Type B pancreatic cell (in vitro differentiated cells): ENCODE measurements around the gene SECISBP2L. TPM values are rescaled to one million over a fixed set of nuclear protein-coding genes. Genes with fewer than 3 reads are reported as not detected.

Experiments
- DNase-seq: peaks from one replicate; pipeline ENCODE4 v3.0.0; 2021; ENCODE audit warnings: mixed read lengths; ENCODE audit not compliant: unreplicated experiment; ENCODE audit errors: extremely low spot score
- H3K27ac Mint-ChIP-seq: 2 replicates; pipeline ENCODE4 v1.8.0; 2021; ENCODE audit warnings: mild to moderate bottlenecking, mixed read lengths
- H3K27me3 Mint-ChIP-seq: 2 replicates; pipeline ENCODE4 v1.8.0; 2021; ENCODE audit warnings: mixed read lengths
- H3K36me3 Mint-ChIP-seq: 2 replicates; pipeline ENCODE4 v1.8.0; 2021; ENCODE audit warnings: mixed read lengths
- H3K4me1 Mint-ChIP-seq: one replicate; pipeline ENCODE4 v1.8.0; 2021; ENCODE audit warnings: mixed read lengths; ENCODE audit not compliant: unreplicated experiment
- H3K4me3 Mint-ChIP-seq: 2 replicates; pipeline ENCODE4 v1.8.0; 2021; ENCODE audit warnings: mild to moderate bottlenecking, mixed read lengths
- H3K9me3 Mint-ChIP-seq: 2 replicates; pipeline ENCODE4 v1.8.0; 2021; ENCODE audit warnings: mixed read lengths
- CTCF ChIP-seq: fragments of 200-600 bp; sonication (generic); conservative IDR thresholded peaks from 2 replicates; pipeline ENCODE4 v1.5.0; 2021; ENCODE audit warnings: antibody characterized with exemption, mild to moderate bottlenecking
- total RNA-seq: library from RNA; stranded (reverse); gene quantifications from 2 replicates; pipeline ENCODE4 v1.2.1, GENCODE V29; 2021; ENCODE audit warnings: low replicate concordance

SECISBP2L gene
- total RNA-seq, 1 donor from 2014 or later, result 51.9 TPM

GRCh38 chr15:48946840-48947187 lies 99.4 kb downstream of the SECISBP2L start:
- Mint-ChIP-seq H3K9me3 (no peaks in the 10 kb centered on the region), H3K4me1 (peaks cover 3% of the 10 kb centered on the region), H3K27me3 (peaks cover 10% of the 10 kb centered on the region), H3K36me3 (no peaks in the 10 kb centered on the region), H3K4me3 (no peak overlapping the region), H3K27ac (no peak overlapping the region)
- no peak for DNase-seq
- no peak for TF ChIP-seq CTCF

GRCh38 chr15:48946074-48946839 lies 100.0 kb downstream of the SECISBP2L start:
- peaks cover 5% of the 10 kb centered on the region for H3K27me3 Mint-ChIP-seq
- no peaks in the 10 kb centered on the region for H3K9me3 Mint-ChIP-seq
- H3K36me3 Mint-ChIP-seq, result no peaks in the 10 kb centered on the region
- H3K4me3 Mint-ChIP-seq, result no peak overlapping the region
- no peak for TF ChIP-seq CTCF
- DNase-seq, result no peak
- peaks cover 3% of the 10 kb centered on the region for H3K4me1 Mint-ChIP-seq
- no peak overlapping the region for H3K27ac Mint-ChIP-seq

- TF ChIP-seq CTCF, result no peak
- H3K27me3 Mint-ChIP-seq, result no peaks in the 10 kb centered on the region
- H3K9me3 Mint-ChIP-seq, result no peaks in the 10 kb centered on the region
Observed at GRCh38 chr15:48945386-48945785, 100.9 kb downstream of the SECISBP2L start.

GRCh38 chr15:48941904-48942303 lies 104.3 kb downstream of the SECISBP2L start:
- peaks cover 3% of the 10 kb centered on the region for H3K4me1 Mint-ChIP-seq

More at GRCh38 chr15:48945386-48945785, 100.9 kb downstream of the SECISBP2L start:
- H3K4me1 Mint-ChIP-seq, result peaks cover 3% of the 10 kb centered on the region
- H3K27ac Mint-ChIP-seq, result no peak overlapping the region
- H3K36me3 Mint-ChIP-seq, result no peaks in the 10 kb centered on the region
- no peak for DNase-seq
- H3K4me3 Mint-ChIP-seq, result no peak overlapping the region

GRCh38 chr15:48940508-48940907 lies 105.7 kb downstream of the SECISBP2L start:
- Mint-ChIP-seq H3K9me3 (no peaks in the 10 kb centered on the region), H3K4me1 (peaks cover 9% of the 10 kb centered on the region), H3K4me3 (no peak overlapping the region), H3K36me3 (no peaks in the 10 kb centered on the region), H3K27me3 (no peaks in the 10 kb centered on the region), H3K27ac (no peak overlapping the region)
- no peak for TF ChIP-seq CTCF
- DNase-seq, result no peak

More at GRCh38 chr15:48941904-48942303, 104.3 kb downstream of the SECISBP2L start:
- H3K9me3 Mint-ChIP-seq, result no peaks in the 10 kb centered on the region
- TF ChIP-seq CTCF, result no peak
- H3K27ac Mint-ChIP-seq, result no peak overlapping the region
- no peaks in the 10 kb centered on the region for H3K27me3 Mint-ChIP-seq
- no peak for DNase-seq
- no peak overlapping the region for H3K4me3 Mint-ChIP-seq
- no peaks in the 10 kb centered on the region for H3K36me3 Mint-ChIP-seq
